HG02884 (cell line): ENCODE measurements around the gene HIPK1.
"Not testable (repeated sequence)": the region's sequence is repeated elsewhere in the genome, so short reads cannot be mapped to it uniquely, and the experiment has no call there.

ENCODE experiments used
- ATAC-seq: cut with Tn5 transposase; IDR thresholded peaks from one replicate; pipeline ENCODE4 v1.9.1; 2021; ENCODE audit warnings: mild to moderate bottlenecking, moderate library complexity; ENCODE audit not compliant: unreplicated experiment

HIPK1 gene

DNA sequence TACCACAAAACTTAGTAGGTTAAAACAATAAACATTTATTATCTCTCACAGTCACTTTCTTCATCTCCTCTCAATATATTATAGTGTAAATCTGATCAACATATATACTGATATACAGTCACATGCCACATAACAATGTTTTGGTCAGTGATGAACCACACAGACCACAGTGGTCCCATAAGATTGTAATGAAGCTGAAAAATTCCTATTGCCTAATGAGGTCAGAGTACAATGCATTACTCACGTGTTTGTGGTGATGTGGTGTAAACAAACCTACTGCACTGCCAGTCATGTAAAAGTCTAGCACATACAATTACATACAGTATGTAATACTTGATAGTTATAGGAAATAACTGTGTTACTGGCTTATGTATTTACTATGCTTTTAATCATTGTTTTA, 80.3 kb downstream of the HIPK1 start:
- ATAC-seq = no peak

DNA sequence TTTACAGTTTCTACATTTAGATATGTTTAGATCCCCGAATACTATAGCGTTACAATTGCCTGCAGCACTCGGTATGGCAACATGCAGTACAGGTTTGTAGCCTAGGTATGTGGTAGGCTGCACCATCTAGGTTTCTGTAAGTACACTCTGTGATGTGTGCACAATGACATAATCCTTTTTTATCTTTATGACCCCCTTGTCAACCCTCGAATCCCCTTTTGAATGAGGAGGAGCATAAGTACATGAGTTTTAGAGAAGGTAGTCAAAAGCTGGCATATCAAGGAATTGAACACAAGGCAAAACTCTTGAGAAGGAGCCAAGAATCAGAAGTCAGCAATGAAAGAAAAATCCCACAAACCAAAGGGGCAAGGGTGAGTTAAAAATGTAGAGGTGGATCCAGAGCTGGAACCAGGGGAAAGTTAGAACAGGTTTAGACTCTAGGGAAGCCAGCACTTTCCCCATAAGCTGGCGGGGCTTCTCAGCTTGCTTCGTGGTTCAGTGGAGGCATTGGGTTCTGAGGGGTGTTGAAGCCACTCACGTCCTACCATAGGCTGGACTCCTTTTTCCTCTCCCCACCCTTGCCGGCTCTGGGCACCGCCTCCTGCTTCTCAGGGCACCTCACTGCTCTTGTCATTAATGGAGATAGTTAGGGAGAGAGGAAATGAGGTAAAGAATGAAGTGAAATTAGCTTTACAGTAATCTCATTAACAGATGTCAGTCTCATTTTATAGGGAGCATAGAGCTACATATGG, 81.5 kb downstream of the HIPK1 start:
- no peak for ATAC-seq

DNA sequence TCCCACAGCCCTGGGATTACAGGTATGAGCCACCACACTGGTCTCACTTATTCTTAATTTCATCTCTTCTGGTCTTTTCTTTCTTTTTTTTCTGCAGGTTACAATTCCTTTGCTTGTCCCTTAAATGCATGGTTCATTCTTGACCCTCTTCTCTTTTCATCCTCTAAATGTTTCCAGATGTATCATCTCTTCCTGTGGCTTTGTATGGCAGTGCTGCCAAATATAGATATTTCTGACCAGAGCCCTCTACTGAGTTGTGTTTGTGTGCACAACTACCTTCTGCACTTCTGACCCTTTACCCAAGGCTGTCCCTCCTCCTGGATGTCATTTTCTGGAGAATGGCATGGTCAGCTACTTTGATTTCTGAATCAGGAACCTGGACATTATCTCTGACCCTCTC, 82.7 kb downstream of the HIPK1 start:
- ATAC-seq = no peak

DNA sequence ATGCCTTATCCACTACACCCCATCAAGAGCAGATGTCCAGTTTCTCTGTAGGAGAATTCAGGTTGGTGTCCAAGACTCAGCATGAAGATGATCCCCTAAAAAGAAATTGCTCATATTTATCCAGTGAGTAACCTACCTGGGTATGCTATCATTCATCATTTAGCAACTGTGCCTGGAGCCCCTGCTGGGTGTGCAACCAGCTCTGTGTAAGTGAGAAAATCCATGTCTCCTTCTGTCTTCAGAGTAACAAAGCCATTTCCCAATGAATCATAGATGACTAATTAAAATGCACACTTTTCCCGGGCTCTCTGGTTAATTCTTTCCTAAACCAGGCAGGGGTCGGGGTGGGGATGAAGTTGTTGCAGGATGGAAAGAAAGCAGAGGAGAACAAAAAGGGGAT, 86.0 kb downstream of the HIPK1 start:
- ATAC-seq = no peak

DNA sequence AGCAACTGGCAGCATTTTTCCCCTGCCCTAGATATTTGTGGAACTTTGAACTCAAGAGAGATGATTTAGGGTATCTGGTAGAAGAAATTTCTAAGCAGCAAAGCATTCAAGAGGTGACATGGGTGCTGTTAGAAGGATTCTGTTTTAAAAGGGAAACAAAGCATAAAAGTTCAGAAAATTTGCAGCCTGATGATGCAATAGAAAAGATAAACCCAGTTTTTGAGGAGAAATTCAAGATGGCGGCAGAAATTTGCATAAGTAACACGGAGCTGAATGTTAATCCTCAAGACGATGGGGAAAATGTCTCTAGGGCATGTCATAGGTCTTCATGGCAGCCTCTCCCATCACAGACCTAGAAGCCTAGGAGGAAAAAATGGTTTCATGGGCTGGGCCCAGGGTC, 90.6 kb downstream of the HIPK1 start:
- ATAC-seq = not testable (repeated sequence)

DNA sequence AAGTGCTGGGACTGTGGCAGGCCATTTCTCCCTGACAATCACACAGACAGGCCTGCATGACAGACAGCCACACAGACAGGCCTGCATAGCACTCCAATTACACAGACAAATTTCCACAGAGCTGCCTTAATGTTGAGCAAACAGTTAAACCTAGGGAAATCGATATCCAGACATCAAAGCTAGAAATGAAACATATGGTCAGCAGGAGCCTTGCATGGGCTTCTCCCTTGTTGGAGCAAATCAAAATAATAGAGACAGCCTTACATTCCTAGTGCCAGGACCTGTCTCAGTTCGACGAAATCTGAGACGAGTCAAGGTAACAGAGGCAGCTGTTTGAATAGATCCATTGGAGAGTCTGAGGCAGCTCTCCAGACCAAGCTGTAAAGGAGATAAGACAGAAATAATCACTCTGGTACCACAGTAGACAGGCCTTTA, 92.6 kb downstream of the HIPK1 start:
- ATAC-seq = no peak

DNA sequence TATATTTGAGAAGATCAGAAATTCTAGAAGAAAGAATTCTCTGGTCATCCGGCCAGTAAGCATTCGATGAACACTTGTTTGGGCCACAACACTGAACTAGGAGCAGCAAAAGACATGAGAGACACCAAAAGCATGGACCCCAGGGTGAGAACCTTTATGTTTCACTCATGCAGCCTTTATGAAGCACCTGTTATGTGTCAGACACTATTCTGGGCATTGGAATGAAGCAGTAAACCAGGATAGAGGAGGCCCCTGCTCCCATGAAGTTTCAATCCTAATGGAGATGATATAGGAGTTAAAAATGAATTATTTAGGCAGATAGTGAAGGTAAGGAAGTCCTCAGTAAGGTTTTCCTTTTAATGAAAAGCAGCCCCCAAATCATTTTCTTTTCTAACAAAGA, 93.8 kb downstream of the HIPK1 start:
- no peak for ATAC-seq

DNA sequence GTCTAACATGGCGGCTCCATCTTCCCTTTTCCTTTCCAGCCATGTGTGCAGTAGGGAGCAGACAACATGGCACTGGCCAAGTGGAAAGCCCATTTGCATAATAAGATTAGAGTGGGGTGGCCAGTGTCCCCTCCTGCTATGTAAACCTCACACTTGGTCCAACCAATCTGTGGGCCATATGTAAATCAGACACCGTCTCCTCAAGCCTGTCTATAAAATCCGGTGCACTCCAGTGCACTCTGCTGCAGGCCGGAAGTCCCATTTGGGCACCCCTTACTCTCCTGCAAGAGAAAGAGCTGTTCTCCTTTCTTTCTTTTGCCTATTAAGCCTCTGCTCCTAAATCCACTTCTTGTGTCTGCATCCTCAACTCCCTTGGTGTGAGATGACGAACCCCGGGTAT, 94.3 kb downstream of the HIPK1 start:
- no peak for ATAC-seq

DNA sequence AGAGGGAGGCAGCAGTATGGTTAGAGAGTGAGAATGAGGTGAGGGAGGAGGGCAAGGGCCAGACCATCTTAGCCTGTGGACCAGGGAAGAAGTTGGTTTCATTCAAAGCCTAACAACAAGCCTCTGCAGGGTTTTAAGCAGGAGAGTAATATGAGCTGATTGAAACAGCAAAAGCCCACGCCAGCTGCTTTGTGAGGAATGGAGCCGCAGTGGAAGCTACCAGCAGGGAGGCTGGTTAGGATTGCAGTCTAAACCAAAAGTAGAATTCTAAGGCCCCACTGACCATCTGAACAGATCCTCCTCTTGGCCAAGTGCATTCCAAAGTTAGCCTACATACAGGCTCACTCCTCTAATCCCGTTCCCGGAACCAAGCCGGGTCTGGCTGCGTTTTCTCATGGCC, 94.9 kb downstream of the HIPK1 start:
- no peak for ATAC-seq

DNA sequence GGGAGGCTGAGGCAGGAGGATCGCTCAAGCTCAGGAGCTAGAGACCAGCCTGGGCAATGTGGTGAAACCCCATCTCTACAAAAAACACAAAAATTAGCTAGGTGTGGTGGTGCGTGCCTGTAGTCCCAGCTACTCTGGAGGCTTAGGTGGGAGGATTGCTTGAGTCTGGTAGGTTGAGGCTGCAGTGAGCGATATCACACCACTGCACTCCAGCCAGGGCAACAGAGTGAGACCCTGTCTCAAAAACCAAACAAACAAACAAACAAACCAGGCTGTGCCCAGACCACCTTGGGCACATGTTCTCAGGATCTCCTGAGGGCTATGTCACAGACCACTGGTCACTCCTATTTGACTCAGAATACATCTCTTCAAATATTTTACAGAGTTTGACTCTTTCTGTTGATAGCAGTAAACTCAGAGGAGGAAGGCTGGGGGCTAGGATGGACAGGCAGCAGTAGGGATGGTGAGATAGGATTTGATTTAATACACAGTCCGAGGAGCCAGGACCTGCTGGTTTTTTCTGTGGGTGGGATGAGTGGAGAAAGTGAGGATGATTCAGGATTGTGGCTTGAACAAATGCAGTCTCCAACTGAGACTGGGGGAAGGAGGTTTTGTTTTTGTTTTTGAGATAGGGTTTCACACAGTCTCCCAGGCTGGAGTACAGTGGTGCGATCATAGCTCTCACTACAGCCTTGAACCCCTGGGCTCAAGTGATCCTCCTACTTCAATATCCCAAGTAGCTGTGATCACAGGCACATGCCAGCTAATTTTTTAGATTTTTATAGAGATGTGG, 96.7 kb downstream of the HIPK1 start:
- ATAC-seq = no peak

DNA sequence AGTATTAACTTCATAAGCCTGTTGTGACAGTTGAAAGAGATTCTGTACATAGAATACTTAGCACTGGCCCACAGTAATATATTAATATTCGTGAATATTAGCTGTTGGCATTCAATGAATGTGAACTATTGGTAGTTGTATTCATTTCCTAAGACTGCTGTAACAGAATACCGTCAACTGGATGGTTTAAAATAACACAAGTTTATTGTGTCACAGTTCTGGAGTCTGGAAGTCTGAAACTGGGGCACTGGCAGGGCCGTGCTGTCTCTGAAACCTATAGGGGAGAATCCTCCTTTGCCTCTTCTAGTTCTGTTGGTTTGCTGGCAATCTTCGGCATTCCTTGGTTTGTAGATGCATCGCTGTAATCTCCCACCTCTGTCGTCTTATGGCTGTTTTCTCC, 97.7 kb downstream of the HIPK1 start:
- ATAC-seq = no peak
